GM23338 (cell line): ENCODE results near the gene CAPZB. TPM values are rescaled to one million over a fixed set of nuclear protein-coding genes. Genes with fewer than 3 reads are reported as not detected.

Source experiments
- ATAC-seq: fragments of 200-7000 bp; cut with Tn5 transposase; 3 replicates; pipeline ENCODE4 v1.9.1; 2020
- DNase-seq: peaks from one replicate; pipeline ENCODE4 v3.0.0-alpha.2; 2015; ENCODE audit warnings: low spot score
- H2AFZ ChIP-seq: fragments of 200-600 bp; sonication (generic); 2 replicates; pipeline ENCODE4 v1.8.0; 2016; ENCODE audit warnings: antibody characterized with exemption, mild to moderate bottlenecking, moderate library complexity
- H3F3A ChIP-seq: fragments of 200-600 bp; sonication (generic); replicated peaks from 2 replicates; pipeline ENCODE4 v1.8.0; 2017; ENCODE audit warnings: antibody characterized with exemption, mixed run types, low read depth
- H3K27ac ChIP-seq: fragments of 200-600 bp; sonication (generic); 2 replicates; pipeline ENCODE4 v1.6.1; 2016; ENCODE audit warnings: low read depth
- H3K27me3 ChIP-seq: fragments of 200-600 bp; sonication (generic); 2 replicates; pipeline ENCODE4 v1.8.0; 2016; ENCODE audit warnings: mild to moderate bottlenecking, mixed run types, moderate library complexity; ENCODE audit not compliant: insufficient read depth
- H3K36me3 ChIP-seq: fragments of 200-600 bp; sonication (generic); 2 replicates; pipeline ENCODE4 v1.8.0; 2016; ENCODE audit warnings: mild to moderate bottlenecking; ENCODE audit not compliant: insufficient read depth
- H3K4me1 ChIP-seq: fragments of 200-600 bp; sonication (generic); 2 replicates; pipeline ENCODE4 v1.8.0; 2016; ENCODE audit warnings: mild to moderate bottlenecking, moderate library complexity; ENCODE audit not compliant: insufficient read depth
- H3K4me2 ChIP-seq: fragments of 200-600 bp; sonication (generic); 2 replicates; pipeline ENCODE4 v1.7.1; 2017; ENCODE audit warnings: mixed run types
- H3K4me3 ChIP-seq: fragments of 200-600 bp; sonication (generic); 2 replicates; pipeline ENCODE4 v1.6.1; 2016; ENCODE audit warnings: mixed run types
- H3K79me2 ChIP-seq: fragments of 200-600 bp; sonication (generic); replicated peaks from 2 replicates; pipeline ENCODE4 v1.8.0; 2017; ENCODE audit warnings: mild to moderate bottlenecking; ENCODE audit not compliant: insufficient read depth
- H3K9me2 ChIP-seq: fragments of 200-600 bp; sonication (generic); 2 replicates; pipeline ENCODE4 v1.8.0; 2017; ENCODE audit not compliant: insufficient read depth
- H4K20me1 ChIP-seq: fragments of 200-600 bp; sonication (generic); replicated peaks from 2 replicates; pipeline ENCODE4 v1.8.0; 2017; ENCODE audit warnings: mild to moderate bottlenecking; ENCODE audit not compliant: insufficient read depth
- H3K27ac Mint-ChIP-seq: 2 replicates; pipeline ENCODE4 v1.8.0; 2020; ENCODE audit warnings: inconsistent platforms, mild to moderate bottlenecking, moderate library complexity, mixed read lengths
- H3K27me3 Mint-ChIP-seq: 3 replicates; pipeline ENCODE4 v1.8.0; 2022; ENCODE audit warnings: low read depth, mild to moderate bottlenecking, moderate library complexity, mixed read lengths, inconsistent platforms; ENCODE audit not compliant: insufficient read depth, poor library complexity
- H3K36me3 Mint-ChIP-seq: 3 replicates; pipeline ENCODE4 v1.8.0; 2021; ENCODE audit warnings: low read depth, mild to moderate bottlenecking, inconsistent platforms, moderate library complexity, mixed read lengths
- H3K4me1 Mint-ChIP-seq: 3 replicates; pipeline ENCODE4 v1.8.0; 2020; ENCODE audit warnings: mild to moderate bottlenecking, inconsistent platforms, mixed read lengths
- H3K4me3 Mint-ChIP-seq: 3 replicates; pipeline ENCODE4 v1.8.0; 2021; ENCODE audit warnings: moderate library complexity, mild to moderate bottlenecking, inconsistent platforms, mixed read lengths
- H3K9me3 Mint-ChIP-seq: 3 replicates; pipeline ENCODE4 v1.8.0; 2020; ENCODE audit warnings: moderate library complexity, mild to moderate bottlenecking, inconsistent platforms, mixed read lengths
- CREB1 ChIP-seq: fragments of 250-450 bp; sonication (Bioruptor Pico); IDR thresholded peaks from 2 replicates; pipeline ENCODE4 v1.5.0; 2020; ENCODE audit warnings: low read depth, mild to moderate bottlenecking, moderate library complexity
- JUNB ChIP-seq: IDR thresholded peaks from one replicate; pipeline ENCODE4 v1.6.1; 2016; ENCODE audit warnings: antibody characterized with exemption; ENCODE audit not compliant: unreplicated experiment
- REST ChIP-seq: IDR thresholded peaks from one replicate; pipeline ENCODE4 v1.6.1; 2018; ENCODE audit warnings: antibody characterized with exemption; ENCODE audit not compliant: unreplicated experiment
- STAT1 ChIP-seq: IDR thresholded peaks from one replicate; pipeline ENCODE4 v1.6.1; 2016; ENCODE audit warnings: antibody characterized with exemption; ENCODE audit not compliant: unreplicated experiment
- ZNF462 ChIP-seq: fragments of 250-450 bp; sonication (Bioruptor Pico); IDR thresholded peaks from 2 replicates; pipeline ENCODE4 v1.5.0; 2020; ENCODE audit warnings: mild to moderate bottlenecking, moderate library complexity
- polyA plus RNA-seq: library from polyadenylated mRNA; unstranded; fragments of >200 nt; fragmentation: Nextera tagmentation; extraction: Ambion mirVana; gene quantifications from 2 replicates; pipeline ENCODE4 v1.2.1, GENCODE V29; 2016
- total RNA-seq: library from RNA; depleted of rRNA; stranded (reverse); fragments of >200 nt; shearing (Covaris generic); gene quantifications from 2 replicates; pipeline ENCODE4 v1.2.3, GENCODE V29; 2014

Gene CAPZB
- total and polyA plus RNA-seq, 2 experiments from 2014 or later = 195 to 348 TPM

- Histone ChIP-seq H3K79me2 (no peaks in the 10 kb centered on the region), H3K27me3 (no peaks in the 10 kb centered on the region), H3K4me3 (no peak overlapping the region), H3K36me3 (no peaks in the 10 kb centered on the region), H3F3A (no peaks in the 10 kb centered on the region), H2AFZ (no peak overlapping the region), H3K4me2 (no peak overlapping the region), H4K20me1 (no peaks in the 10 kb centered on the region; the same call in 1 of the 2 replicates), H3K9me2 (no peaks in the 10 kb centered on the region), H3K4me1 (no peaks in the 10 kb centered on the region), H3K27ac (no peak overlapping the region)
- TF ChIP-seq ZNF462 (no peak), JUNB (no peak), CREB1 (CRISPR knock-in tag) (no peak)
- Mint-ChIP-seq H3K4me3 (no peak overlapping the region), H3K27me3 (peaks cover 8% of the 10 kb centered on the region), H3K36me3 (peaks cover 7% of the 10 kb centered on the region), H3K9me3 (no peaks in the 10 kb centered on the region), H3K27ac (no peak overlapping the region), H3K4me1 (no peaks in the 10 kb centered on the region)
- ATAC-seq (no peak), DNase-seq (no peak)
These were observed 155.7 kb downstream of the CAPZB start for GRCh38 chr1:19329611-19330010.

GRCh38 chr1:19329188-19329587 lies 156.2 kb downstream of the CAPZB start:
- H4K20me1 ChIP-seq = no peaks in the 10 kb centered on the region; the same call in 1 of the 2 replicates
- Mint-ChIP-seq H3K4me3 (no peak overlapping the region), H3K27me3 (peaks cover 8% of the 10 kb centered on the region), H3K9me3 (no peaks in the 10 kb centered on the region), H3K27ac (no peak overlapping the region), H3K4me1 (no peaks in the 10 kb centered on the region), H3K36me3 (peaks cover 7% of the 10 kb centered on the region)
- H3K79me2 ChIP-seq = no peaks in the 10 kb centered on the region
- no peak overlapping the region for H3K27ac ChIP-seq
- DNase-seq = no peak
- no peak overlapping the region for H2AFZ ChIP-seq
- no peak overlapping the region for H3K4me2 ChIP-seq
- ATAC-seq = no peak
- no peaks in the 10 kb centered on the region for H3F3A ChIP-seq
- no peak overlapping the region for H3K4me3 ChIP-seq
- H3K9me2 ChIP-seq = no peaks in the 10 kb centered on the region
- H3K4me1 ChIP-seq = no peaks in the 10 kb centered on the region
- no peaks in the 10 kb centered on the region for H3K27me3 ChIP-seq
- H3K36me3 ChIP-seq = no peaks in the 10 kb centered on the region
- TF ChIP-seq REST (no peak), STAT1 (no peak), CREB1 (CRISPR knock-in tag) (no peak), JUNB (no peak)
